Measurements from ENCODE around the gene LARGE1.

LARGE1 gene

GRCh38 chr22:33261699-33262098, 658.6 kb downstream of the LARGE1 start:
- no peaks in the 10 kb centered on the region for H3K27me3 ChIP-seq (ENCODE audit: insufficient read depth, poor library complexity, severe bottlenecking)
- TF ChIP-seq, protein P1, sequence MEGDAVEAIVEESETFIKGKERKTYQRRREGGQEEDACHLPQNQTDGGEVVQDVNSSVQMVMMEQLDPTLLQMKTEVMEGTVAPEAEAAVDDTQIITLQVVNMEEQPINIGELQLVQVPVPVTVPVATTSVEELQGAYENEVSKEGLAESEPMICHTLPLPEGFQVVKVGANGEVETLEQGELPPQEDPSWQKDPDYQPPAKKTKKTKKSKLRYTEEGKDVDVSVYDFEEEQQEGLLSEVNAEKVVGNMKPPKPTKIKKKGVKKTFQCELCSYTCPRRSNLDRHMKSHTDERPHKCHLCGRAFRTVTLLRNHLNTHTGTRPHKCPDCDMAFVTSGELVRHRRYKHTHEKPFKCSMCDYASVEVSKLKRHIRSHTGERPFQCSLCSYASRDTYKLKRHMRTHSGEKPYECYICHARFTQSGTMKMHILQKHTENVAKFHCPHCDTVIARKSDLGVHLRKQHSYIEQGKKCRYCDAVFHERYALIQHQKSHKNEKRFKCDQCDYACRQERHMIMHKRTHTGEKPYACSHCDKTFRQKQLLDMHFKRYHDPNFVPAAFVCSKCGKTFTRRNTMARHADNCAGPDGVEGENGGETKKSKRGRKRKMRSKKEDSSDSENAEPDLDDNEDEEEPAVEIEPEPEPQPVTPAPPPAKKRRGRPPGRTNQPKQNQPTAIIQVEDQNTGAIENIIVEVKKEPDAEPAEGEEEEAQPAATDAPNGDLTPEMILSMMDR (IDR thresholded peaks at IDR 0.05; ENCODE audit: insufficient read depth, low read length): no peak
- TF ChIP-seq REST (IDR thresholded peaks at IDR 0.05; ENCODE audit: insufficient replicate concordance, low read depth): no peak
- no peak for TF ChIP-seq POLR2AphosphoS5 (IDR thresholded peaks at IDR 0.05; ENCODE audit: low read depth)
- no peak for TF ChIP-seq SPI1 (IDR thresholded peaks at IDR 0.05; ENCODE audit: borderline replicate concordance, low read depth)
- no peak for TF ChIP-seq GABPA (IDR thresholded peaks at IDR 0.05; ENCODE audit: low read depth)
- DNase-seq (ENCODE audit: low read depth in 1 of 2, low spot score in 1 of 2): no peak
- no peak overlapping the region for H3K27ac ChIP-seq (replicated peaks)
- H3K4me3 ChIP-seq (replicated peaks; ENCODE audit: insufficient read depth, low read length): no peak overlapping the region

GRCh38 chr22:33260498-33260897, 659.8 kb downstream of the LARGE1 start:
- H3K4me3 ChIP-seq (replicated peaks; ENCODE audit: insufficient read depth, low read length): no peak overlapping the region

GRCh38 chr22:33255791-33256190, 664.5 kb downstream of the LARGE1 start:
- Histone ChIP-seq H3K4me3 (replicated peaks; ENCODE audit: insufficient read depth, low read length) (no peak overlapping the region), H3K27me3 (ENCODE audit: insufficient read depth, poor library complexity, severe bottlenecking) (no peaks in the 10 kb centered on the region), H3K27ac (replicated peaks) (no peak overlapping the region)
- no peak for TF ChIP-seq POLR2AphosphoS5 (IDR thresholded peaks at IDR 0.05; ENCODE audit: low read depth)
- TF ChIP-seq SPI1 (IDR thresholded peaks at IDR 0.05; ENCODE audit: borderline replicate concordance, low read depth): no peak
- TF ChIP-seq GABPA (IDR thresholded peaks at IDR 0.05; ENCODE audit: low read depth): no peak
- no peak for TF ChIP-seq REST (IDR thresholded peaks at IDR 0.05; ENCODE audit: insufficient replicate concordance, low read depth)
- TF ChIP-seq, protein P1 (IDR thresholded peaks at IDR 0.05; ENCODE audit: insufficient read depth, low read length): no peak
- no peak for DNase-seq (ENCODE audit: low read depth in 1 of 2, low spot score in 1 of 2)

More at GRCh38 chr22:33260498-33260897, 659.8 kb downstream of the LARGE1 start:
- no peaks in the 10 kb centered on the region for H3K27me3 ChIP-seq (ENCODE audit: insufficient read depth, poor library complexity, severe bottlenecking)
- H3K27ac ChIP-seq (replicated peaks): no peak overlapping the region
- TF ChIP-seq, protein P1 (IDR thresholded peaks at IDR 0.05; ENCODE audit: insufficient read depth, low read length): no peak
- DNase-seq (ENCODE audit: low read depth in 1 of 2, low spot score in 1 of 2): no peak

DNA sequence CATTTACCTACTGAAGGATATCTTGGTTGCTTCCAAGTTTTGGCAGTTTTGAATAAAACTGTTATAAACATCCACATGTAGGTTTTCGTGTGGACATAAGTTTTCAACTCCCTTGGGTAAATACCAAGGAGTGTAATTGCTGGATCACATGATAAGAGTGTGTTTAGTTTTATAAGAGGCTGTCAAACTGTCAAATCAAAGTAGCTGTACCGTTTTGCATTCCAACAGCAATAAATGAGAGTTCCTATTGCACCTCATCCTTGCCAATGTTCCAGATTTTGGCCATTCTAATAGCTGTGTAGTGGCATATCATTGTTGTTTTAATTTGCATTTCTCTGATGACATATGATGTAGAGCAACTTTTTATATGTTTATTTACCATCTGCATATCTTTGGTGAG, 671.3 kb downstream of the LARGE1 start:
- DNase-seq (ENCODE audit: low read depth in 1 of 2, low spot score in 1 of 2): no peak
- H3K4me3 ChIP-seq (replicated peaks; ENCODE audit: insufficient read depth, low read length): no peak overlapping the region
- no peak for TF ChIP-seq POLR2AphosphoS5 (IDR thresholded peaks at IDR 0.05; ENCODE audit: low read depth)
- TF ChIP-seq, protein P1 (IDR thresholded peaks at IDR 0.05; ENCODE audit: insufficient read depth, low read length): no peak
- no peak for TF ChIP-seq SPI1 (IDR thresholded peaks at IDR 0.05; ENCODE audit: borderline replicate concordance, low read depth)
- no peak for TF ChIP-seq REST (IDR thresholded peaks at IDR 0.05; ENCODE audit: insufficient replicate concordance, low read depth)
- no peak for TF ChIP-seq GABPA (IDR thresholded peaks at IDR 0.05; ENCODE audit: low read depth)
- no peak overlapping the region for H3K27ac ChIP-seq (replicated peaks)
- no peaks in the 10 kb centered on the region for H3K27me3 ChIP-seq (ENCODE audit: insufficient read depth, poor library complexity, severe bottlenecking)
